HG02763 (cell line): ENCODE data around the gene FOXD4.
"Not testable (repeated sequence)": the region's sequence is repeated elsewhere in the genome, so short reads cannot be mapped to it uniquely, and the experiment has no call there.

ENCODE experiments used
- ATAC-seq: cut with Tn5 transposase; IDR thresholded peaks from one replicate; pipeline ENCODE4 v1.9.1; 2021; ENCODE audit warnings: mild to moderate bottlenecking, moderate library complexity; ENCODE audit not compliant: unreplicated experiment

Gene FOXD4

GRCh38 chr9:94323-94722 is 23.9 kb downstream of the FOXD4 start:
- not testable (repeated sequence) for ATAC-seq

- ATAC-seq, result not testable (repeated sequence)
Observed at GRCh38 chr9:93909-94308, 24.3 kb downstream of the FOXD4 start.

- ATAC-seq, result not testable (repeated sequence)
Observed at GRCh38 chr9:90851-91250, 27.4 kb downstream of the FOXD4 start.

GRCh38 chr9:88396-89037 is 29.7 kb downstream of the FOXD4 start:
- peak; percentile 66 for ATAC-seq

GRCh38 chr9:87860-88259 is 30.4 kb downstream of the FOXD4 start:
- ATAC-seq, result not testable (repeated sequence)

GRCh38 chr9:87105-87504 is 31.1 kb downstream of the FOXD4 start:
- not testable (repeated sequence) for ATAC-seq

- not testable (repeated sequence) for ATAC-seq
Observed at GRCh38 chr9:86697-87096, 31.5 kb downstream of the FOXD4 start.

- ATAC-seq, result not testable (repeated sequence)
Observed at GRCh38 chr9:82932-83689, 35.1 kb downstream of the FOXD4 start.

- not testable (repeated sequence) for ATAC-seq
Observed at GRCh38 chr9:78333-78732, 39.9 kb downstream of the FOXD4 start.

GRCh38 chr9:76389-76788 is 41.8 kb downstream of the FOXD4 start:
- not testable (repeated sequence) for ATAC-seq

GRCh38 chr9:73900-74525 is 44.2 kb downstream of the FOXD4 start:
- ATAC-seq, result not testable (repeated sequence)

GRCh38 chr9:73076-73899 is 44.9 kb downstream of the FOXD4 start:
- not testable (repeated sequence) for ATAC-seq
